Stimulated activated CD4-positive, alpha-beta T cell treated with anti-CD3 and anti-CD28 coated beads, Interleukin-2, amount 100 ng/mL, for 4 hours (primary cell): ENCODE results near the gene PHF5A.
"Not testable (repeated sequence)": the region's sequence is repeated elsewhere in the genome, so short reads cannot be mapped to it uniquely, and the experiment has no call there.

ENCODE experiments used
- DNase-seq: peaks from one replicate; pipeline ENCODE4 v3.0.0-alpha.2; 2020; ENCODE audit warnings: low read depth

Gene PHF5A

DNA sequence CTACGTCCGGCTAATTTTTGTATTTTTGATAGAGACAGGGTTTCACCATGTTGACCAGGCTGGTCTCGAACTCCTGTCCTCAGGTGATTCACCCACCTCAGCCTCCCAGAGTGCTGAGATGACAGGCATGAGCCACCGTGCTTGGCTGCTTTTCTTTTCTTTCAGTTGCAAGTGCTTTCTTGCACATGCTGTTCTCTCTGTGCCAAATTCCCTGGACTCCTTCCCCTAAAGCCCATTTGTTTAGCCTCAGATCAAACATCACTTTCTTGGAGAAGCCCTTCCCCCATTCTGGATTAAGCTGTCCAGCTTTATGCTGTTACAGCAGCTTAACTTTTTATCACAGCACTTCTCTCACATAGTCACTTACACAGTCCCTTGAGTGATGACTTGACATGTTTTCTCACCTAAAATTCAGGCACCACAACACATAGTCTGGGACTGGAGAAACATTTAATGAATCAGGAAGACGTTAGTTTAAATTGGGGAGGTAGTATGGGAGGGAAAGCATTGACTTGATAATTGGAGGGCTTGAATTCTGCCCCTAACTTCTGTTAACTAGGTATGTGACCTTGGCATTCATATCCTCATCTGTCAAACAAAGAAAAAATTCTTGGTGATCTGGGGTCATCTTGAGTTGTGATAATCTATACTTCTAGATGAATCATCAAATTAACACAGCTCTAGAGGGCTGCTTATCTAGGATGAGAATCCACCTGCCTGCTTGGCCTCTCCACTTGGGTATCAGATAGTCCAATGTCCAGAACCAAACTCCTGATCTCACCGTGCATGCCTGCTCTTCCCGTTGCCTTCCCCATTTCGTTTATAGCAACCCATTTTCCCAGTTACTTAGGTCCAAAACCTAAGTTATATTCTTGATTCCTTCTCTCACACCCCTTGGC, 18.8 kb upstream of the PHF5A start:
- DNase-seq = no peak

DNA sequence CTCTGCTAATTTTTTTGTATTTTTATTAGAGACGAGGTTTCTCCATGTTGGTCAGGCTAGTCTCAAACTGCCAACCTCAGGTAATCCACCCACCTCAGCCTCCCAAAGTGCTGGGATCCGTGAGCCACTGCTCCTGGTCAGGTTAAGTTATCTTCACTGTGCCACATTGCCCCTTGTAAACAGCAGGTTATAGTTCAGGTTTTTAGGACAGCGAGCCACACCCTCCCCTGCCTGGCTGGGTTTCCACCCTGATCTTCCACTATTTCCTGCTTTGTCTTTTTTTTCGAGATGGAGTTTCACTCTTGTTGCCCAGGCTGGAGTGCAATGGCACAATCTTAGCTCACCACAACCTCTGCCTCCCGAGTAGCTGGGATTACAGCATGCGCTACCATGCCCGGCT, 16.5 kb upstream of the PHF5A start:
- no peak for DNase-seq

DNA sequence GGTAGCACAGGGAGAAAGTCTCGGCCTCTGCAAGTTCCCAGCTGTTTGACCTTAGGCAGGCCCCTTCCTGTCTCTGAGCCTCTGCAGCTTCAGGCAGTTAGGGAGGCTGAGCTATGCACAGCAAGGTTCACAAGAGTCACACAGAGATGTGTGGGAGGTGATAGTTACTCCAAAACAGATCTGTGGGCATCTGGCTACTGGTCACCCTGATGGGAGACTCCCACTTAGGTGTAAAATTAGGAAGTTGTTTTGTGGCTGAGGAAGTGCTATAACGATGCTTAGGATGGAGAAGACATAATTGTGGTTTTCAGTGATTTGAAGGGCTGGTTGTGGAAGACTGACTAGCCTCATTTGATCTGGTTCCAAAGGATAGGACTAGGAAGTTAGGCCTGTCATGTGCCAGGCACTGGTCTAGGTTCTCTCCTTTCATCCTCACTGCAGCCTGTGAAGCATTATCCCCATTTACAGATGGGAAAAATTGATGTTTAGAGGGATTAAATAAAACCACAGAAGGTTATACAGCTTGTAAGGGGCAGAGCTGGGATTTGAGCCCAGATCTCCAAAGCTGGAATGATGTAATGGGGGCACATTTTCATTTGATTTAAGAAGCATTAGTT, 13.9 kb upstream of the PHF5A start:
- no peak for DNase-seq

DNA sequence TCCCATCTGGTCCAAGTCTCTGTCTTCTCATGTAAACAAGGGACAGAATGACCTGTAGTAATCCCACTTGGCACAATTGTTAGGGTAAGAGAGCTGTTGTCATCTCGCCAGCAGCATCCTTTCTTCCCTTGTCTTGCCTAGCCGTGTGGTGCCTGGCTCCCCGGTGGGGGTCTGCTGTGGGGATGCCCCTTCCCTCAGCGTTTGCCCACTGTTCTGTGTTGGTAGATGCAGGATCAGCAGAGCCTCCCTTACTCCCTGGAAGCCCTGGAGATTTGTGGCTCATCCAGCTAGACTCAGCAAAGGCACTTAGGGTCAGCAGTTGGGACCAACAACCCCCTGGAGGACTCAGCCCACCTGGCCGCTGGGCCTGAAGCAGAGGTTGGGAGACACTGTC, 13.4 kb upstream of the PHF5A start:
- no peak for DNase-seq

DNA sequence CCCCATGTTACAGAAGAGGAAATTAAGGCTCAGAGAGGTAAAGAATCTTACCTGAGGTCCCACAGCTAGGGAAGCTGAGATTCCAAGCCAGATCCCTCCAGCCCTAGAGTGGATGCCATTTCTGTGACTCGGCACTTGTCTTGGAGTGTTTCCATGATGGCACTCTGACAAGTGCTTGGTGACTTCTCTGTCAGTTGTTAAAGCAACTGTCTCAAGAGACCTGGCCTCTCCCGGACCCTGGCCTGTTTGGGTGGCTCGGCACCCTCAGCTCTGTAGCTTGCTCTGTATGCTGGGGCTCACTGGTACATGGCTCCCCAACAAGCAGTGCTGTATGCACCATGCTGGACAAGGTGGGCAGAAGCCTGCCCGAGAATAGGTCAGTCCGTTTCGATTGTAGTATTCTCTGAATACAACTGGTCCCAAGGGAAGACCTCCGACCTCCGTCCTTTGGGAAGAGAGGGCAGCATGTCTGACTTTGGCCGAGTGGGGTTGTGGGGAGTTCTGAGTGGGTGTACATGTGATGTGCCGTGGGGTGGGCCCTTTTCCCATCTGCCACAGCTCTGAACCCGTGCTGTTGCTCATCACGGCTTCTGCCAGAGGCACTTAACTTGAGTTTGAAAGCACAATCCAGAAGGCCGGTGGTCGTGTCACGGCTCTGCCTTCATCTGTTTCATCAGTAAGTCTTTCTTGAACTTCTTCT, 12.8 kb upstream of the PHF5A start:
- no peak for DNase-seq

DNA sequence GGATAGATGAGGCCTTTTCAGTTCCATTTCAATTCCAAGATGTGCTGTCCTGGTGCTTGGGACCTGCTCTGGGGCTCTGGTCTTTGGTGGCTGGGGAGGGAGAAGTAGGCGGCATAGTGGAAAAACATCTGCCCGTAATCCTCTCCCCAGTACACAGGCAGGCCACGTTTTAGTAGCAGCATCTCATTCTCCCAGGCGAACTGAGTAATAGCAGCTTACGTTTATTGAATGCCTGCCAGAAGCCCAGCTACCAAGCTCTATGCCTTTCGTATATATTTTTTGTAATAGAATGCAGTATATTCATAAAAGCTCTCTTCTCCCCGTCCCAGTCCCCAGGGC, 11.9 kb upstream of the PHF5A start:
- DNase-seq = no peak

DNA sequence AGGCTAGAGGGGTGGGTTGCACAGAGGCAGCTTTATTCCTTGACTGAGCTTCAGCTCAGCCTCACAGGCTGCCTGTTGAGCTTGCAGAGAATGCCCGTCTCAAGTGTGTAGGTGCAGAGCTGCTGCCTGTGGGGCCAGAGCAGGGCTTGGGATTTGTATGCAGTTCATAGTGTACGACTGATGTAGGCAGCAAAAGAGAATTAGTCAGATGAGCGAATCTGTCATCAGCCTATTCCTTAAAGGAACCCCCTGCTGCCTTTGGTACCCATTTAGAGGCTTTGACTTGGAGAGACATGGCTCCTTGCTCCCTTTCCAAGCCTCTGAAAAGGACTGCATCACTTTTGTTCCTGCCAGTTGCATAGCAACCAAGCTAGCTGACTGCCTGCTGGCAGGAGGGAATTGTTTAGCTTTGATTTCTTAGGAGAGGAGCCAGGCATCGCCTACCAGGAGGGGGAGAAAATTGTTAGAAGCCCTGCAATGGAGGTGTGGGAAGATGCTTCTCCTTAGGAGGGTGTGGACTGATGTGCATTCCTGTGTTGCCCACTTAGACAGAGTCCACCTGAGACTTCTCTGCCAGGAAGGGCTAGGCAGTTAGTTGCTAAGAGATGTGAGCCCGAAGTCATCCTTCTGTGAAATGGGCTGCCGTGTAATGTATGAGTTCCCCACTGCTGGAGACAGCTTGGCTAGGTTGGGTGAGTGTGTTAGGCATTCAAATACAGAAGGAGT, 11.3 kb upstream of the PHF5A start:
- no peak for DNase-seq

DNA sequence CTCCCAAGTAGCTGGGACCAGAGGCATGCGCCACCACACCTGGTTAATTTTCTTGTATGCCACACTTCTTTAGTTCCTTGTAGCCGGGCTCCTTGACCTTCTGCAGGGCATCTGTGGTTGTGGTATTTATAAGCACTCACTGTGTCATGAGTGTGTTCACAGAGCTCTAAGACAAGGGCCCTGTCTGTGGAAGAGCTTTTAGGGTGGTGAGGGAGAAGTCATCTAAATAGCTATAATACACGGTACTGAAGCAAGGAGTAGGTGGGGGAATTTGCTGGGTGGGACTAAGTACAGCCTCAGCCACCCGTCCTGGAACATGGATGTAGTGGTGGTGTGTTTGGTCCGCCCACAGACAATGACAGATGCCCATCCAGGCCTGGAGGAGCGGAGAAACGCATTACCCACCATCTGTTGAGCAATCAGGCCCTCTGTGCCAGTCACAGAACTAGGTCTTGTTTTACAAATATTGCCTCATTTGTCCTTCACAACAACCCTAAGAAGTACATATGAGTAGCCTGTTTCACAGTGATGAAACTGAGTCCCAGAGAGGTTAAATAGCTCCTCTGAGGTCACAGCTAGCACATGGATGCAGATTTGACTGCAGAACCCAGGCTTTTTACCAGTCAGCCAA, 10.5 kb upstream of the PHF5A start:
- DNase-seq = no peak

DNA sequence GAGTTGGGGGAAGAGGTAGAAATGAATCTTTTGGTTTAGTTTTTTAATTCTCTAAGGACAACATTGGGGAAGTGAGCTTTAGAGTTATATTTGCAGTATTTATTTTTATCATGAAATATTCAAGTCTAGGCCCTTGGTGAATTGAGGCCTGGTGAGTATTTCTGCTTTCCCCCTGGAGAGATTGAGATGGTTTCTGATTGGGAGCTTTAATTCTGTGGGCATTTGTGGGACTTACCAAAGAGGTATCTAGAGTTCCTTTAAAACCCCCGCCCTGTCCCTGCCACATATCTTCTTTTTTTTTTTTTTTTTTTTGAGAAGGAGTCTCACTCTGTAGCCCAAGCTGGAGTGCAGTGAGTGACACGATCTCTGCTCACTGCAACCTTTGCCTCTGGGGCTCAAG, 10.0 kb upstream of the PHF5A start:
- DNase-seq = no peak

DNA sequence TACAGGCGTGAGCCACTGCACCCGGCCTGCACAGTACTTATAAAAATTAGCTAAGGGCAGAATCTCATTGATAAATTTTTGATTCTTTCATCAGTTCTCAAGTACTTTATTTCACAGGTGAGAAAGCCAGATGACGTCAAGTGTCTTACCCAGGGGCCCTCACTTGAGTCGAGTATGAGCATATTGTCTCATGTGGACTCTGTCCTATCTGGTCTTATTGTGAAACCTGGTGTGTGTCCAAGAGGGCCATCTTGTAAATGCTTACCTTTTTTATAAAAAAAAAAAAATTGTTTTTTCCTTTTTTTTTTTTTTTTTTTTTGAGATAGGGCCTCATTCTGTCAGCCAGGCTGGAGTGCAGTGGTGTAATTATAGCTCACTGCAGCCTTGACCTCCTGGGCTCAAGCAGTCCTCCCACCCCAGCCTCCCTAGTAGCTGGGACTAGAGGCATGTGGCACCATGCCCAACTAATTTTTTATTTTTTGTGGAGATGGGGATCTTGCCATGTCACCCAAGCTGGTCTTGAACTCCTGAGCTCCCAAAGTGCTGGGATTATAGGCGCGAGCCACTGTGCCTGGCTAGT, 6.5 kb upstream of the PHF5A start:
- no peak for DNase-seq

DNA sequence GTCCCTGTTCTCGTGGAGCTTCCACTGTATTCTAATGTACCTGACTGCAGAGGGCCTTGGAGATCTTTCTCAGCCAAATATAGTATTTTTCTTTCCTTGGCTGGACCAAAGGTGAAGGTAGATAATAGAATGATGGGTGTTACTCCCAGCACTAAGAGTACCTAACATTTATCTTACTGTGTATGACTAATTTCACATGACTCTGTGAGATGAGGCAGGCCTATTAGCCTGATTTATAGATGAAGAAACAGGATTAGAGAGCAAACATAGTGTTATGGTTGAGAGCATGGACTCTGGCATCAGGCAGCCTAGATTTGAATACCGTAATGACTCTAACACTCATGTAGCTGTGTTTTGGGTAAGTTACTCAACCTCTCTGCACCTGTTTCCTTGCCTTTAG, 3.1 kb upstream of the PHF5A start:
- no peak for DNase-seq

DNA sequence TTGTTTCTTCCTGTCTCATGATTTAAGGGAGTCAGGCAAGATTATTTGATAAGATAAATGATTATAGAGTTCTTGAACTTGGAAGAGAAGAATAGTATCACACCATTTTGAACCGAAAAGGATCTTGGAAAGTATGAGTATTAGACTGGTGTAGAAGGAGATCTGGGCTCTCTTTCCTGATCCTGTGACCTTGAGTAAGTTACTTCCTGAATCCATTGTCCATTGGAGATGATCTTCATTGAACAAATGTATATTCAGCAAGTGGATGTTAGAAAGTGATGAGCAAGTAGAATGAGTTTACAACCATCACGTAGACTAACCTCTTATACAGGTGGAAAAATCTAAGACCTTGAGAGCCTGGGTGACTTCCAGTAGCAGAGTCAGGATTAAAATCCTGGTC, 2.4 kb upstream of the PHF5A start:
- DNase-seq = no peak

DNA sequence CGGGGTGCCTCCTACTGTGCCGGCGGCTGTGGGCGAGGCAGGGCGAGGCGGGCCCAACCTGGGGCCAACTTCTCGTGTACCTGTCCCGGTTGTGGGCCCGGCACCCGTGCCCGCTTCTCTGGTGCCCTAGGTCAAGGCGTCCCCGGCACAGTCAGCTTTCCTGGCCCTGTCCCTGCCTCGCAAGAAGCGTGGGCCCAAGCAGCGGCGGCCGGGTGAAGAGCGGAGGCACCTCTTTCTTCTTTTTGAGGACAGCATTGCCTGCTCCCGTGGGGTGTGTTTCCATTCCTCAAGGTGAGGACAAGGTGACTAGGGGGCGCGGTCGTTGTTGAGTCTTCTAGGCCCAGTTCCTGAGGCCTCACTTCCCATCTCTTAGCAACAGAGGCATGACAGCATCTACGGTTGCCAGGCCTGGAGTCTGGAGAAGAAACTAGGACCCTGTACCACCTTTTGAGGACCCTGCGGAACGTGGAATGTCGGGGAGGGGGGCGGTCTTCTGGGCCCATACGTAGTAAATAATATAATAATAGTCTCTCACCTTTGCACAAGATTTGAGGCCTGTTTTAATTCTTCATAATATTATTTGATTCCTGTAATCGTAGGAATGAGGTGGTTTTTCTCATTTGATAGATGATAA, 843 bp upstream of the PHF5A start:
- DNase-seq = no peak

DNA sequence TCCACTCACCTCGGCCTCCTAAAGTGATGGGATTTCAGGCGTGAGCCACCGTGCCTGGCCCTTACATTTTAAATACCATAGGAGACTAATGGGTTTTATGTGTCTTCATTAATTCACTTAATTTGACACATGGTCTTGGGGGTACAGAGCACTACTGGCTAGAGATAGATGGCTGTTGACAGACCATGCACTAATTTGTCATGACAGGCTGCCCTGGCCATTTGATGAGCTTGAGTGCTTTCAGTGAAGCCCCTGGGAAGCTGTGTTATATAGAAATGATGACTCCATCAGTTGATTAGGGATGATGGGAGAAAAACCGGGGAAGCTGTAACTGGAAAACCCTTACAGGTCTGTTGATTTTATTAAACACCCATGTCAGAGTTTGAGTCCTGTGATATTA, 6.6 kb downstream of the PHF5A start:
- DNase-seq = no peak

DNA sequence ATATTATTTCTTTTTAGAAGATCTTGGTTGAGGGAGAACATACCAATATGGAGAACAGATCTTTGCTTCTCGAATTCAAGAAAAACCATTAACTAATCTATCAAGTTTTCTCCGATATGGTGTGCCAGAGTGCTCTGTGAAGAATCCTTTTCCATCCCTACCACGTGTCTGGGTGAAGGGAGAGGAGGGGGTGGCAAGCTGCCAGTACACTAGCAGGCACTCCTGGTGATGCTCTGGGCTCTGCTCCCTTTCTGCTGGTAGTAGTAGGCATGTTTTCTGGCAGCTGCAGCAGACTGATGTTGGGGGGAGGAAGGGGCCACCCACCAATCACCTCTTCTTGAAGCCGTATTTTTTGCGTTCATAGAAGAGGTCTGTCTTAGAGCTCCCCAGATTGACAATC, 8.4 kb downstream of the PHF5A start:
- DNase-seq = not testable (repeated sequence)

DNA sequence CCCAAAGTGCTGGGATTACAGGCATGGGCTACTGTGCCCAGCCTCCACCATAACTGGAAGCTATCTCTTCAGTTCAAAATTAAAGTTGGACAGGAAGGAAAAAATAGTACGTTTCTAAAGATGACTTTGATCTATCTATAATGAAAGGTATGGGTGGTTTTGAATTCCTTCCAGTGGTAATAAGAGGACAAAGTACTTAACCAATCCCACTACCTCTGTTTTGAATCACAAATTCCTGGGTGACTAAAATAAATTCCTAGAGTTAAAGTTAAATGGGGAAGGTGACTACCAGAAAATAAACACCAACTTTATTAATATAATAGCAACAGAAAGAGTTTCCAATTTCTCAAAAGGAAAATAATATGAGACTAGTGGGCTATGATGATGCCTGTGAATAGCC, 9.1 kb downstream of the PHF5A start:
- DNase-seq = no peak

DNA sequence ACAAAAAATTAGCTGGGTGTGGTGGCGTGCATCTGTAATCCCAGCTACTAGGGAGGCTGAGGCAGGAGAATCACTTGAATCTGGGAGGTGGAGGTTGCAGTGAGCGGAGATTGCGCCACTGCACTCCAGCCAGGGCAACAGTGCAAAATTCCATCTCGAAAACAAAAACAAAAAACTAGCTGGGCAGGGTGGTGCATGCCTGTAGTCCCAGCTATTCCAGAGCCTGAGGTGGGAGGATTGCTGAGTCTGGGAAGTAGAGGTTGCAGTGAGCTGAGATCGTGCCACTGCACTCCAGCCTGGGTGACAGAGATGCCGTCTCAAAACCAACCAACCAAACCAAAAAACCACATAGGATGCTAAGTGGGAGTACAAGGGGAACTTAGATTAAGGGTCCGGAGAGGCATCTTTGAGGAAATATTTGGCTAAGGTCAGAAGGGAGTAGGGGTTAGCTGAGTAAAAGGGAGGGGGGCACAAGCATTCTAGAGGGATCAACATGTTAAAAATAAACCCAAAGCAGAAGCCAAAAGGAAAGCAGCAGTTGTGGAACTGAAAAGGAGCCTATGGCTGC, 10.2 kb downstream of the PHF5A start:
- no peak for DNase-seq

DNA sequence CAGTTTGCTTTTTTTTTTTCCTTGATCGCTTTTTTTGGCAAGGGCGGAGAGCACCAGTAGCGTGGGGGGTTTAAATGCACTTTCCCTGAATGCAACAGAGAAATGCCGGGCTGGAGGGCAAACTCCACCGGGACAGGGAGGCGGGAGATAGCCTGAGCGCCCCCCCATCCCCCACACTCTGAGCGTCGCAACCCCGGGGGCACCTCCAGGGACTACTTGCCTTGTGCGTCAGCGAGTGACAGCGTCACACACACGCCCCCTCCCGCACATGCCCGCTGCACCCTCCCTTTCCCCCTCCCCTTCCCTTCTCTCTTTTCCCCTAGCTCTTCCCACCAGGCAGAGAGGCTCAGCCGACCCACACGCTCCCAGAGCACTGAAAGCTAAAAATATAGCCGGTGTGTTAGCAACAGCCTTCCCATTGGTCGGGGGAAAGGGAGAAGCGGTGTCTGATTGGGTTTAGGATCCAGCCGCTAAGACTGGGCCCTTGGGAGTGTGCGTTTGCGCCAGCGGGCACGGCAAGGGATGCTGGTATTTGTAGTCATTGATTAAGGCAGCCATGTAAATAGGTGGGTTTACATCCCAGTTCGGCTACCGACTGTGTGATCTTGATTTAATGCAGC, 20.2 kb downstream of the PHF5A start:
- DNase-seq = peak; percentile 82

DNA sequence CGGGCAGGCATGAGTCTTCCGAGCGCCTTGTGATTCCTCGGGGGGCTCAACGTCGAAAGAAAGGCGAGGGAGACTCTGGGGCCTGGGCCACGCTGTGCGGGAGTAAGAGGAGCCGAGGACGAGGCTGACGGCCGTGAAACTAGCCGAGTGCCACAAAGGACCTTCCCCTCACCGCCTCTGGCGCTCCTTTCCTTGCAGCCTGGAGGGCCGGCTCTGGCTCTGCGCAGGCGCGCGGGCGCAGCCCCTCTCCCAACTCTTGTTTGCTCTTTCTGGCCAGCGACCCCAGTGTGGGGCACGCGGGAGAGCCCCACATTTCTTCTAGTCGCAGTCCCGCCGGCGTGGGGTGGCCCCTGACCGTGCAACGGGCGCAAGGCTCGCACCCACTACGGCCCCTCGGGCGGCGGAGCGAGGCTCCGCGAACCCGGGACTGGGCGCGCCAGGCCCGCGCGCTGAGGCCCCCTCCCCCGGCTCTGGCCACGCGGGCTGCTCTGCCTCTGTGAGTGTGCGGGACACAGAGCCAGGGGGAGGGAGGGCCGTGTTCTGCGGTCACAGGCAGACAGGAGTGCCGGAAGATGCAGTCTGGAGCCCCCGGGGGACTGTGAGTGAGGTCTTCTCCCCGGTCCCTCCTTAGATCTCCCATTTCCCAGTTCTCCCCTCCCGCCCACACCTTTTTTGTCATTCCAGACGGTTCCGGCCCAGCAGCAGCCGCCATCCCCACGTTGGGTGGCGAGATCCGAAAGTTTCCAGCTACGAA, 20.9 kb downstream of the PHF5A start:
- DNase-seq = peak; percentile 36
